OCI-LY1 (cell line): ENCODE measurements around the gene CEBPZOS.

Experiments
- CTCF ChIP-seq: fragments of 200-600 bp; sonication (generic), shearing (Covaris generic); IDR thresholded peaks from 2 replicates; pipeline ENCODE4 v1.5.1; 2017; ENCODE audit warnings: mild to moderate bottlenecking, antibody characterized with exemption, low read length, moderate library complexity, mixed read lengths
- EZH2 ChIP-seq: fragments of 200-600 bp; sonication (generic), shearing (Covaris generic); IDR thresholded peaks from 2 replicates; pipeline ENCODE4 v1.8.0; 2017; ENCODE audit warnings: borderline replicate concordance, mixed run types, mild to moderate bottlenecking, antibody characterized with exemption, low read length, moderate library complexity, mixed read lengths

- no peak for TF ChIP-seq CTCF
- no peak for TF ChIP-seq EZH2
These were observed at the start of gene CEBPZOS for GRCh38 chr2:37196320-37197195.
